Coronary artery (tissue), 2 donors: ENCODE measurements around the gene PAIP1.

ENCODE experiments used
- DNase-seq: peaks from one replicate; pipeline ENCODE4 v3.0.0-alpha.2; 2017; ENCODE audit warnings: low spot score
- H3K27ac ChIP-seq, 2 donors: fragments of 200-600 bp; sonication (generic); one replicate each; pipeline ENCODE4 v1.5.1; 2016 to 2019
- H3K4me3 ChIP-seq: fragments of 200-600 bp; sonication (generic); 2 replicates; pipeline ENCODE4 v1.5.1; 2016; ENCODE audit warnings: mild to moderate bottlenecking, moderate library complexity
- CTCF ChIP-seq: fragments of 200-600 bp; sonication (generic); IDR thresholded peaks from one replicate; pipeline ENCODE4 v1.5.1; 2019; ENCODE audit warnings: antibody characterized with exemption

Gene PAIP1

DNA sequence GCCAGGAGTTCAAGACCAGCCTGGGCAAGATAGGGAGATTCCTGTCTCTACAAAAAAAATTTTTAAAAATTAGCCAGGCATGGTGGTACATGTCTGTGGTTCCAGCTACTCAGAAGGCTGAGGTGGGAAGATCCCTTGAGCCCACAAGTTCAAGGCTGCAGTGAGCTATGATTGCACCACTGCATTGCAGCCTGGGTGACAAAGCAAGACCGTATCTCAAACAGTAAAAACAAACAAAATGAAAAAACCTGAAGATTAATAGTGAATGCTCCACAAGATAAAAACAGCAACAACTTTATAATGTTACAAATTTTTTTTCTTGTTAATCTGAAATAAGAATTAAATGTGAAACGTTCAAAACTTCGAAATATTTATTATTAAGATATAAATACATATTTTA lies 70.5 kb downstream of the PAIP1 start:
- Histone ChIP-seq H3K27ac (no peak overlapping the region), H3K4me3 (no peak overlapping the region)
- no peak for DNase-seq
- no peak for TF ChIP-seq CTCF

- Histone ChIP-seq H3K27ac (no peak overlapping the region), H3K4me3 (no peak overlapping the region)
- DNase-seq = no peak
- no peak for TF ChIP-seq CTCF
Observed at GRCh38 chr5:43485406-43485805, 71.5 kb downstream of the PAIP1 start.

DNA sequence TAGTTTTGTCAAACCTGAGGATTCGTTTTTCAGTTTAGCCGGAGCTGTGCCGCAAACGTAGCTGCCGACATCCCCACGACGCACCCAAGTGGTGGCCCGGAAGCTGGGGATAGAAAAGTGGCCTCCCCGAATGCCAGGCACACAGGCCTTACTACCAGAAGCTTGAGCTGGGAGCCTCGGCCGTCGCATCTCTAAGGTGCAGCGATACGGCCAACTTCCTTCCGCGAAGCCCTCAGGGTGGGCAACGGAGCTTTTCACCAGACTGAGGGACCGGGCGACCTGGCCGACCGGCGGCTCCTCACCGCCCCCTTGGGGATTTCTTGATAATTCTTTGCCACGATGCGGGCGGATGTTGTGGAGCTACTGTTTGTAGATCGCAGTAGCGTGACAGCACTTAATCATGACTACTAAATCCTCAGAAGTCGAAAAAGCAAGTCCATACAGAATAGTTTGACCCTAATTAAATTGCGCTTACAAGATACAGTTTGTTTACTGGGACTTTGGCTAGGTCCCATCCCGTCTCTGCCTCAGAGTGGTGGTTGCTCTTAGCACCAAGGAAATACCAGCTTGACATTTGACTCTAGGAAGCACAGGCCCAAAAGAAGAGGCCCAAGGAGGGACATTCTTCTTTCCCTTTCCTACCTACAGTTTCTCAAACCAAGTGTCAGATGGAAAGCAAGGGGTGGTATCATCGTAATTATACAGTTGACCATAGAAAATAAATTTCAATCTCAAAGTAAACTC lies 72.6 kb downstream of the PAIP1 start:
- H3K27ac ChIP-seq = peak overlapping the region; percentile 97 to 98
- peak overlapping the region; percentile 92 for H3K4me3 ChIP-seq
- DNase-seq = peak; percentile 89
- TF ChIP-seq CTCF = peak; percentile 49

DNA sequence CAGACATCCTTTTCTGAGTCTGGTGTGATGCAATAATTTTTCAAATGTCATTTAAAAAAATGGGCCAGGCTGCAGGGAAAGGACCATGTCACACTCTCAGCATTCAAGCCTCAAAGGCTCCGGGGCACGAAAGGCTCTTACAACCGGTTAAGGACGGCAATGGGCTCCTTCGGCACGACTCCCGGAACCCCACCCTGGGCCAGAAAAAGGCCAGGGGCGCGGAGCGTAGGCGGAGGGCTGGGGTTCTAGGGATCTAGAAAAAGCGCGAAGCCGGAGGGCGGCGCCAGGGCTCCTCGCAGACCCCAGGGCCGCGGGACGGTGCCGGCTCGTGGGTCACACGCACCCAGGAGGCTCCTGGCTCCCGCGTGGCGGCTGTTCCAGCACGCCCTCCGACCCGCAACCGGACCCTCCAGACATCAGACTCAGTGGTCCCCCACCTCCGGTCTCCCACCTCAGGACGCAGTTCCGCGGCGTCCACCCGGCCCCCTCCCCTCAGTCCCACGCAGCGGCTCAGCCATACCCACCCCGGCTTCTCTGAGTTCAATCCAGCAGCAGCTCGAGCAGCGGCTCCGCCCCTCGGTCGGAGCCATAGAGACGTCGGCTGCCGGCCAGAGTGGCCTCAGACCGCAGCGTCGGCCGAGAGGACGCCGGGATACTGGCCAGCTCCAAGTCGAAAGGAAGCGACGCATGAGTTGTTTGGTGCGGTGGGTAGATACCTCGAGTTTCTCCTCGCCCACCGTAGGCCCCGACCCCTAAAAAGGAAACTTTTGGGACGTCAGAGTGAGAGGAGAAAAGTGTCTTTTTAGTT lies 73.4 kb downstream of the PAIP1 start, which contains the start of gene TMEM267:
Gene TMEM267, minus strand, starts transcription at position 568 of the 808 bp plus-strand sequence. CDS start 29,896 bp downstream, outside the sequence.
- no peak for TF ChIP-seq CTCF
- Histone ChIP-seq H3K4me3 (peak within 1 kb of the TSS; percentile 92), H3K27ac (peak within 1 kb of the TSS; percentile 97 to 98)

GRCh38 chr5:43482490-43483297 lies 74.2 kb downstream of the PAIP1 start:
- peak overlapping the region; percentile 92 for H3K4me3 ChIP-seq
- peak overlapping the region; percentile 97 to 98 for H3K27ac ChIP-seq
- no peak for TF ChIP-seq CTCF
- DNase-seq = no peak

More for the DNA sequence above, 73.4 kb downstream of the PAIP1 start, which contains the start of gene TMEM267:
- peak; percentile 94 for DNase-seq
